ENCODE results near the gene SUMO2. TPM values are rescaled to one million over a fixed set of nuclear protein-coding genes. Genes with fewer than 3 reads are reported as not detected.

The SUMO2 gene
- total and polyA plus RNA-seq, 2 of the 8 experiments (the other 6 are each of a cell fraction or from before 2014, with no cell fraction given), result 184 to 779 TPM

DNA sequence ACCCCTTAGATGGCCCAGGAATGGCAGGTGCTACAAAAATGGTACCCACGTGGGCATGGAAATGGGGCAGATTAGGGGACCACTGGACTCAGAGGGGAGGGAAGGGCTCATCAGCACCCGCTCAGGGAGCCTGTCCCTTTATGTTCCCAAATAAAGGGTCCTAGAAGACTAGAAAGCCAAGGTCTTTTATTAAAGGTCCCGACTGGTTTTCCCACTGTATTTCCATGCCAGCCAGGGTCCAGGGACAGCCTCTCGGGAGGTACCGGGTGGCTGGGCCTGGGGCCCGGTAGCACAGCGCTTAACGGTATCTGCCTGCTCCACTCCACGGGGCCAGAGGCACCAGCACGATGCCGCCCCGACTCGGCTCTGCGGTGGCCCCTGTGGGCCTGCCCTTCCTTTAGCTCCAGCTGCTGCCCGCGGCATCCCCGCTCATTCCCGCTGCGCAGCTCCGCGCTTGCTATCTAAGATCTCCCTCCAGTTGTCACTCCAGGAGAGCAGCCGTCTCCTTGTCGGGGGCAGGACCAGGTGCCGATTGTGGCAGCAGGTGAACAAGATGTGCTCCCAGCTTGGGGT is 52.6 kb downstream of the SUMO2 start (continued):
- TF ChIP-seq CHD1 (IDR thresholded peaks at IDR 0.05; ENCODE audit: low read depth, low read length) (no peak), PHF8 (conservative IDR thresholded peaks at IDR 0.05; ENCODE audit: low read depth, low read length) (no peak), BRCA1 (IDR thresholded peaks at IDR 0.05; ENCODE audit: low read depth, low read length) (no peak), RNF2 (IDR thresholded peaks at IDR 0.05; ENCODE audit: borderline replicate concordance, low read depth, low read length, missing control alignments, poor library complexity, severe bottlenecking) (no peak), RAD21 (IDR thresholded peaks at IDR 0.05 in 1 of 2, conservative IDR thresholded peaks at IDR 0.05 in 1 of 2; ENCODE audit: low read depth in 2 of 2, low read length in 2 of 2) (no peak), RFX5 (IDR thresholded peaks at IDR 0.05; ENCODE audit: borderline replicate concordance, low read depth, low read length) (no peak)
- TF ChIP-seq, protein P1, sequence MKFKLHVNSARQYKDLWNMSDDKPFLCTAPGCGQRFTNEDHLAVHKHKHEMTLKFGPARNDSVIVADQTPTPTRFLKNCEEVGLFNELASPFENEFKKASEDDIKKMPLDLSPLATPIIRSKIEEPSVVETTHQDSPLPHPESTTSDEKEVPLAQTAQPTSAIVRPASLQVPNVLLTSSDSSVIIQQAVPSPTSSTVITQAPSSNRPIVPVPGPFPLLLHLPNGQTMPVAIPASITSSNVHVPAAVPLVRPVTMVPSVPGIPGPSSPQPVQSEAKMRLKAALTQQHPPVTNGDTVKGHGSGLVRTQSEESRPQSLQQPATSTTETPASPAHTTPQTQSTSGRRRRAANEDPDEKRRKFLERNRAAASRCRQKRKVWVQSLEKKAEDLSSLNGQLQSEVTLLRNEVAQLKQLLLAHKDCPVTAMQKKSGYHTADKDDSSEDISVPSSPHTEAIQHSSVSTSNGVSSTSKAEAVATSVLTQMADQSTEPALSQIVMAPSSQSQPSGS (IDR thresholded peaks at IDR 0.05; ENCODE audit: low read length), result no peak
- TF ChIP-seq, protein P2, sequence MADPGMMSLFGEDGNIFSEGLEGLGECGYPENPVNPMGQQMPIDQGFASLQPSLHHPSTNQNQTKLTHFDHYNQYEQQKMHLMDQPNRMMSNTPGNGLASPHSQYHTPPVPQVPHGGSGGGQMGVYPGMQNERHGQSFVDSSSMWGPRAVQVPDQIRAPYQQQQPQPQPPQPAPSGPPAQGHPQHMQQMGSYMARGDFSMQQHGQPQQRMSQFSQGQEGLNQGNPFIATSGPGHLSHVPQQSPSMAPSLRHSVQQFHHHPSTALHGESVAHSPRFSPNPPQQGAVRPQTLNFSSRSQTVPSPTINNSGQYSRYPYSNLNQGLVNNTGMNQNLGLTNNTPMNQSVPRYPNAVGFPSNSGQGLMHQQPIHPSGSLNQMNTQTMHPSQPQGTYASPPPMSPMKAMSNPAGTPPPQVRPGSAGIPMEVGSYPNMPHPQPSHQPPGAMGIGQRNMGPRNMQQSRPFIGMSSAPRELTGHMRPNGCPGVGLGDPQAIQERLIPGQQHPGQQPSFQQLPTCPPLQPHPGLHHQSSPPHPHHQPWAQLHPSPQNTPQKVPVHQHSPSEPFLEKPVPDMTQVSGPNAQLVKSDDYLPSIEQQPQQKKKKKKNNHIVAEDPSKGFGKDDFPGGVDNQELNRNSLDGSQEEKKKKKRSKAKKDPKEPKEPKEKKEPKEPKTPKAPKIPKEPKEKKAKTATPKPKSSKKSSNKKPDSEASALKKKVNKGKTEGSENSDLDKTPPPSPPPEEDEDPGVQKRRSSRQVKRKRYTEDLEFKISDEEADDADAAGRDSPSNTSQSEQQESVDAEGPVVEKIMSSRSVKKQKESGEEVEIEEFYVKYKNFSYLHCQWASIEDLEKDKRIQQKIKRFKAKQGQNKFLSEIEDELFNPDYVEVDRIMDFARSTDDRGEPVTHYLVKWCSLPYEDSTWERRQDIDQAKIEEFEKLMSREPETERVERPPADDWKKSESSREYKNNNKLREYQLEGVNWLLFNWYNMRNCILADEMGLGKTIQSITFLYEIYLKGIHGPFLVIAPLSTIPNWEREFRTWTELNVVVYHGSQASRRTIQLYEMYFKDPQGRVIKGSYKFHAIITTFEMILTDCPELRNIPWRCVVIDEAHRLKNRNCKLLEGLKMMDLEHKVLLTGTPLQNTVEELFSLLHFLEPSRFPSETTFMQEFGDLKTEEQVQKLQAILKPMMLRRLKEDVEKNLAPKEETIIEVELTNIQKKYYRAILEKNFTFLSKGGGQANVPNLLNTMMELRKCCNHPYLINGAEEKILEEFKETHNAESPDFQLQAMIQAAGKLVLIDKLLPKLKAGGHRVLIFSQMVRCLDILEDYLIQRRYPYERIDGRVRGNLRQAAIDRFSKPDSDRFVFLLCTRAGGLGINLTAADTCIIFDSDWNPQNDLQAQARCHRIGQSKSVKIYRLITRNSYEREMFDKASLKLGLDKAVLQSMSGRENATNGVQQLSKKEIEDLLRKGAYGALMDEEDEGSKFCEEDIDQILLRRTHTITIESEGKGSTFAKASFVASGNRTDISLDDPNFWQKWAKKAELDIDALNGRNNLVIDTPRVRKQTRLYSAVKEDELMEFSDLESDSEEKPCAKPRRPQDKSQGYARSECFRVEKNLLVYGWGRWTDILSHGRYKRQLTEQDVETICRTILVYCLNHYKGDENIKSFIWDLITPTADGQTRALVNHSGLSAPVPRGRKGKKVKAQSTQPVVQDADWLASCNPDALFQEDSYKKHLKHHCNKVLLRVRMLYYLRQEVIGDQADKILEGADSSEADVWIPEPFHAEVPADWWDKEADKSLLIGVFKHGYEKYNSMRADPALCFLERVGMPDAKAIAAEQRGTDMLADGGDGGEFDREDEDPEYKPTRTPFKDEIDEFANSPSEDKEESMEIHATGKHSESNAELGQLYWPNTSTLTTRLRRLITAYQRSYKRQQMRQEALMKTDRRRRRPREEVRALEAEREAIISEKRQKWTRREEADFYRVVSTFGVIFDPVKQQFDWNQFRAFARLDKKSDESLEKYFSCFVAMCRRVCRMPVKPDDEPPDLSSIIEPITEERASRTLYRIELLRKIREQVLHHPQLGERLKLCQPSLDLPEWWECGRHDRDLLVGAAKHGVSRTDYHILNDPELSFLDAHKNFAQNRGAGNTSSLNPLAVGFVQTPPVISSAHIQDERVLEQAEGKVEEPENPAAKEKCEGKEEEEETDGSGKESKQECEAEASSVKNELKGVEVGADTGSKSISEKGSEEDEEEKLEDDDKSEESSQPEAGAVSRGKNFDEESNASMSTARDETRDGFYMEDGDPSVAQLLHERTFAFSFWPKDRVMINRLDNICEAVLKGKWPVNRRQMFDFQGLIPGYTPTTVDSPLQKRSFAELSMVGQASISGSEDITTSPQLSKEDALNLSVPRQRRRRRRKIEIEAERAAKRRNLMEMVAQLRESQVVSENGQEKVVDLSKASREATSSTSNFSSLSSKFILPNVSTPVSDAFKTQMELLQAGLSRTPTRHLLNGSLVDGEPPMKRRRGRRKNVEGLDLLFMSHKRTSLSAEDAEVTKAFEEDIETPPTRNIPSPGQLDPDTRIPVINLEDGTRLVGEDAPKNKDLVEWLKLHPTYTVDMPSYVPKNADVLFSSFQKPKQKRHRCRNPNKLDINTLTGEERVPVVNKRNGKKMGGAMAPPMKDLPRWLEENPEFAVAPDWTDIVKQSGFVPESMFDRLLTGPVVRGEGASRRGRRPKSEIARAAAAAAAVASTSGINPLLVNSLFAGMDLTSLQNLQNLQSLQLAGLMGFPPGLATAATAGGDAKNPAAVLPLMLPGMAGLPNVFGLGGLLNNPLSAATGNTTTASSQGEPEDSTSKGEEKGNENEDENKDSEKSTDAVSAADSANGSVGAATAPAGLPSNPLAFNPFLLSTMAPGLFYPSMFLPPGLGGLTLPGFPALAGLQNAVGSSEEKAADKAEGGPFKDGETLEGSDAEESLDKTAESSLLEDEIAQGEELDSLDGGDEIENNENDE (IDR thresholded peaks at IDR 0.05; ENCODE audit: insufficient replicate concordance, low read length), result no peak

Measured in H1 (cell line).